ENCODE data around the gene UBE2U.
"Not testable (repeated sequence)": the region's sequence is repeated elsewhere in the genome, so short reads cannot be mapped to it uniquely, and the experiment has no call there.

The UBE2U gene

GRCh38 chr1:64248065-64248464 is 44.6 kb downstream of the UBE2U start:
- Histone ChIP-seq H3K36me3 (ENCODE audit: insufficient read depth, low read length) (no peaks in the 10 kb centered on the region), H4K20me1 (ENCODE audit: insufficient read depth, low read length) (no peaks in the 10 kb centered on the region), H3K27me3 (ENCODE audit: insufficient read depth, low read length) (no peaks in the 10 kb centered on the region), H2AFZ (ENCODE audit: low read length) (no peak overlapping the region), H3F3A (ENCODE audit: insufficient read depth, low read length) (no peaks in the 10 kb centered on the region), H3K9me3 (ENCODE audit: low read length) (no peaks in the 10 kb centered on the region), H3K4me2 (ENCODE audit: low read length) (no peak overlapping the region), H3K4me1 (ENCODE audit: insufficient read depth, low read length, severe bottlenecking) (peaks cover 19% of the 10 kb centered on the region), H3K4me3 (ENCODE audit: low read depth, low read length, poor library complexity, severe bottlenecking) (no peak overlapping the region), H3K27ac (ENCODE audit: low read depth, low read length, poor library complexity, severe bottlenecking) (no peak overlapping the region), H3K9ac (ENCODE audit: low read length) (no peak overlapping the region), H3K79me2 (ENCODE audit: insufficient read depth, low read length) (no peaks in the 10 kb centered on the region), H3K9me2 (ENCODE audit: low read depth, low read length) (no peaks in the 10 kb centered on the region)
- TF ChIP-seq EZH2 (IDR thresholded peaks at IDR 0.05; ENCODE audit: borderline replicate concordance, low read length), result no peak
- TF ChIP-seq CTCF (IDR thresholded peaks at IDR 0.05; ENCODE audit: low read length), result no peak

GRCh38 chr1:64250472-64250871 is 47.0 kb downstream of the UBE2U start:
- not testable (repeated sequence) for H3K27me3 ChIP-seq (ENCODE audit: insufficient read depth, low read length); H4K20me1 ChIP-seq (ENCODE audit: insufficient read depth, low read length); H3K4me1 ChIP-seq (ENCODE audit: insufficient read depth, low read length, severe bottlenecking); H3K36me3 ChIP-seq (ENCODE audit: insufficient read depth, low read length); H2AFZ ChIP-seq (ENCODE audit: low read length); H3K27ac ChIP-seq (ENCODE audit: low read depth, low read length, poor library complexity, severe bottlenecking); H3K9me2 ChIP-seq (ENCODE audit: low read depth, low read length); H3K9ac ChIP-seq (ENCODE audit: low read length); H3K79me2 ChIP-seq (ENCODE audit: insufficient read depth, low read length); H3K4me3 ChIP-seq (ENCODE audit: low read depth, low read length, poor library complexity, severe bottlenecking); H3F3A ChIP-seq (ENCODE audit: insufficient read depth, low read length); H3K4me2 ChIP-seq (ENCODE audit: low read length); H3K9me3 ChIP-seq (ENCODE audit: low read length)

GRCh38 chr1:64251971-64252370 is 48.5 kb downstream of the UBE2U start:
- H3K4me1 ChIP-seq (ENCODE audit: insufficient read depth, low read length, severe bottlenecking), result no peaks in the 10 kb centered on the region
- H4K20me1 ChIP-seq (ENCODE audit: insufficient read depth, low read length), result no peaks in the 10 kb centered on the region
- no peak overlapping the region for H2AFZ ChIP-seq (ENCODE audit: low read length)
- H3K4me2 ChIP-seq (ENCODE audit: low read length), result no peak overlapping the region
- no peak overlapping the region for H3K4me3 ChIP-seq (ENCODE audit: low read depth, low read length, poor library complexity, severe bottlenecking)
- H3F3A ChIP-seq (ENCODE audit: insufficient read depth, low read length), result no peaks in the 10 kb centered on the region
- H3K79me2 ChIP-seq (ENCODE audit: insufficient read depth, low read length), result no peaks in the 10 kb centered on the region
- no peaks in the 10 kb centered on the region for H3K9me3 ChIP-seq (ENCODE audit: low read length)
- H3K27ac ChIP-seq (ENCODE audit: low read depth, low read length, poor library complexity, severe bottlenecking), result no peak overlapping the region
- no peak overlapping the region for H3K9ac ChIP-seq (ENCODE audit: low read length)
- TF ChIP-seq EZH2 (IDR thresholded peaks at IDR 0.05; ENCODE audit: borderline replicate concordance, low read length) (no peak), CTCF (IDR thresholded peaks at IDR 0.05; ENCODE audit: low read length) (peak; percentile 16; the same call in 1 of the 2 replicates)
- no peaks in the 10 kb centered on the region for H3K9me2 ChIP-seq (ENCODE audit: low read depth, low read length)
- H3K27me3 ChIP-seq (ENCODE audit: insufficient read depth, low read length), result no peaks in the 10 kb centered on the region
- no peaks in the 10 kb centered on the region for H3K36me3 ChIP-seq (ENCODE audit: insufficient read depth, low read length)

- not testable (repeated sequence) for H2AFZ ChIP-seq (ENCODE audit: low read length); H3K4me1 ChIP-seq (ENCODE audit: insufficient read depth, low read length, severe bottlenecking); H3K27ac ChIP-seq (ENCODE audit: low read depth, low read length, poor library complexity, severe bottlenecking); H3K4me2 ChIP-seq (ENCODE audit: low read length); H3K27me3 ChIP-seq (ENCODE audit: insufficient read depth, low read length); H3K4me3 ChIP-seq (ENCODE audit: low read depth, low read length, poor library complexity, severe bottlenecking); H3K79me2 ChIP-seq (ENCODE audit: insufficient read depth, low read length); H3K9me3 ChIP-seq (ENCODE audit: low read length); H3K9me2 ChIP-seq (ENCODE audit: low read depth, low read length); H3K9ac ChIP-seq (ENCODE audit: low read length); H3F3A ChIP-seq (ENCODE audit: insufficient read depth, low read length); H4K20me1 ChIP-seq (ENCODE audit: insufficient read depth, low read length); H3K36me3 ChIP-seq (ENCODE audit: insufficient read depth, low read length)
Measured at GRCh38 chr1:64257233-64257632, 53.8 kb downstream of the UBE2U start.

GRCh38 chr1:64258444-64258843 is 55.0 kb downstream of the UBE2U start:
- not testable (repeated sequence) for H3K4me3 ChIP-seq (ENCODE audit: low read depth, low read length, poor library complexity, severe bottlenecking); H3K27ac ChIP-seq (ENCODE audit: low read depth, low read length, poor library complexity, severe bottlenecking); H3K27me3 ChIP-seq (ENCODE audit: insufficient read depth, low read length); H3K9ac ChIP-seq (ENCODE audit: low read length); H3K36me3 ChIP-seq (ENCODE audit: insufficient read depth, low read length); H4K20me1 ChIP-seq (ENCODE audit: insufficient read depth, low read length); H3K9me3 ChIP-seq (ENCODE audit: low read length); H3K79me2 ChIP-seq (ENCODE audit: insufficient read depth, low read length); H3K4me1 ChIP-seq (ENCODE audit: insufficient read depth, low read length, severe bottlenecking); H2AFZ ChIP-seq (ENCODE audit: low read length); H3F3A ChIP-seq (ENCODE audit: insufficient read depth, low read length); H3K4me2 ChIP-seq (ENCODE audit: low read length); H3K9me2 ChIP-seq (ENCODE audit: low read depth, low read length)
